Muscle of leg (tissue), 11 donors: ENCODE results near the gene PGM1. TPM values are rescaled to one million over a fixed set of nuclear protein-coding genes. Genes with fewer than 3 reads are reported as not detected.

Source experiments
- DNase-seq: peaks from one replicate; pipeline ENCODE4 v3.0.0; 2013
- H3K27ac ChIP-seq: one replicate; pipeline ENCODE4 v1.5.1; 2013; ENCODE audit warnings: mild to moderate bottlenecking, low read length, control low read depth
- H3K27me3 ChIP-seq: one replicate; pipeline ENCODE4 v1.6.1; 2013; ENCODE audit warnings: low read length; ENCODE audit not compliant: control insufficient read depth, insufficient read depth
- H3K36me3 ChIP-seq: one replicate; pipeline ENCODE4 v1.6.1; 2013; ENCODE audit warnings: low read length; ENCODE audit not compliant: control insufficient read depth, insufficient read depth
- H3K4me1 ChIP-seq: one replicate; pipeline ENCODE4 v1.6.1; 2013; ENCODE audit warnings: low read length; ENCODE audit not compliant: control insufficient read depth, insufficient read depth
- H3K4me3 ChIP-seq: one replicate; pipeline ENCODE4 v1.5.1; 2013; ENCODE audit warnings: low read length, control low read depth
- H3K9me3 ChIP-seq: replicated peaks from 2 replicates; pipeline ENCODE4 v1.6.1; 2013; ENCODE audit warnings: low read depth, low read length; ENCODE audit not compliant: control insufficient read depth
- WGBS: methylation state at CpG from one replicate; pipeline ENCODE4 v1.1.5; 2013; ENCODE audit warnings: missing lambda C conversion rate; ENCODE audit not compliant: insufficient coverage; 5-methylcytosine and 5-hydroxymethylcytosine counted together
- polyA plus RNA-seq, 8 donors: library from polyadenylated mRNA; unstranded; fragments of 120-200 nt; gene quantifications; one replicate each; pipeline versions ENCODE4 v1.2.1 to v1.2.3, GENCODE V29; 2013; ENCODE audit warnings: inconsistent platforms in 1 of 8, low replicate concordance in 1 of 8; ENCODE audit not compliant: insufficient read length in 8 of 8, insufficient read depth in 1 of 8
- total RNA-seq: library from RNA; stranded (reverse); fragments of 120-200 nt; gene quantifications from one replicate; pipeline ENCODE4 v1.2.4, GENCODE V29; 2013

PGM1 gene
- total and polyA plus RNA-seq, 9 donors = 49.7 to 68.5 (median 59.4) TPM

GRCh38 chr1:63599799-63600198, 6.6 kb downstream of the PGM1 start:
- no peak overlapping the region for H3K27ac ChIP-seq
- no peak overlapping the region for H3K4me3 ChIP-seq
- H3K36me3 ChIP-seq = no peaks in the 10 kb centered on the region
- no peaks in the 10 kb centered on the region for H3K4me1 ChIP-seq
- 92% methylated on average over 2 of the region's 5 CpGs for whole genome bisulfite sequencing
- H3K27me3 ChIP-seq = no peaks in the 10 kb centered on the region
- DNase-seq = no peak
- no peaks in the 10 kb centered on the region for H3K9me3 ChIP-seq

- Histone ChIP-seq H3K27me3 (no peaks in the 10 kb centered on the region), H3K9me3 (no peaks in the 10 kb centered on the region), H3K4me3 (no peak overlapping the region), H3K4me1 (no peaks in the 10 kb centered on the region), H3K36me3 (no peaks in the 10 kb centered on the region), H3K27ac (no peak overlapping the region)
- DNase-seq = no peak
- 66% methylated on average over 2 of the region's 5 CpGs for WGBS
These were observed 7.0 kb downstream of the PGM1 start for GRCh38 chr1:63600248-63600647.

- H3K4me1 ChIP-seq = no peaks in the 10 kb centered on the region
These were observed 7.8 kb downstream of the PGM1 start for GRCh38 chr1:63601061-63601460.

GRCh38 chr1:63601463-63601862, 8.3 kb downstream of the PGM1 start:
- Histone ChIP-seq H3K9me3 (no peaks in the 10 kb centered on the region), H3K27me3 (no peaks in the 10 kb centered on the region), H3K4me1 (no peaks in the 10 kb centered on the region), H3K27ac (no peak overlapping the region), H3K4me3 (no peak overlapping the region), H3K36me3 (no peaks in the 10 kb centered on the region)
- no peak for DNase-seq
- WGBS = 69% methylated on average over 2 of the region's 4 CpGs

More at GRCh38 chr1:63601061-63601460, 7.8 kb downstream of the PGM1 start:
- H3K9me3 ChIP-seq = no peaks in the 10 kb centered on the region
- no peak overlapping the region for H3K4me3 ChIP-seq
- H3K27me3 ChIP-seq = no peaks in the 10 kb centered on the region
- no peaks in the 10 kb centered on the region for H3K36me3 ChIP-seq
- no peak overlapping the region for H3K27ac ChIP-seq
- no peak for DNase-seq
- 90% methylated on average over 3 of the region's 3 CpGs for WGBS

GRCh38 chr1:63601912-63602311, 8.7 kb downstream of the PGM1 start:
- Histone ChIP-seq H3K4me1 (no peaks in the 10 kb centered on the region), H3K36me3 (no peaks in the 10 kb centered on the region), H3K27me3 (no peaks in the 10 kb centered on the region), H3K4me3 (no peak overlapping the region), H3K9me3 (no peaks in the 10 kb centered on the region), H3K27ac (no peak overlapping the region)
- no peak for DNase-seq
- no CpG with 5 or more reads among the region's 1 CpG for WGBS

- H3K4me1 ChIP-seq = no peaks in the 10 kb centered on the region
- H3K27ac ChIP-seq = no peak overlapping the region
- DNase-seq = no peak
- no peaks in the 10 kb centered on the region for H3K27me3 ChIP-seq
- H3K4me3 ChIP-seq = no peak overlapping the region
- H3K9me3 ChIP-seq = no peaks in the 10 kb centered on the region
- WGBS = 68% methylated on average over 5 of the region's 5 CpGs
- H3K36me3 ChIP-seq = no peaks in the 10 kb centered on the region
These were observed 9.4 kb downstream of the PGM1 start for GRCh38 chr1:63602629-63603028.

GRCh38 chr1:63603810-63604209, 10.6 kb downstream of the PGM1 start:
- DNase-seq = no peak
- H3K9me3 ChIP-seq = no peaks in the 10 kb centered on the region
- H3K36me3 ChIP-seq = no peaks in the 10 kb centered on the region
- no peak overlapping the region for H3K4me3 ChIP-seq
- H3K27me3 ChIP-seq = no peaks in the 10 kb centered on the region
- 75% methylated on average over 2 of the region's 3 CpGs for WGBS
- no peak overlapping the region for H3K27ac ChIP-seq
- no peaks in the 10 kb centered on the region for H3K4me1 ChIP-seq

GRCh38 chr1:63607322-63607721, 14.1 kb downstream of the PGM1 start:
- WGBS = 100% methylated on average over 4 of the region's 7 CpGs
- no peak for DNase-seq
- Histone ChIP-seq H3K9me3 (no peaks in the 10 kb centered on the region), H3K36me3 (no peaks in the 10 kb centered on the region), H3K4me3 (no peak overlapping the region), H3K27me3 (no peaks in the 10 kb centered on the region), H3K27ac (no peak overlapping the region), H3K4me1 (peaks cover 3% of the 10 kb centered on the region)

- no peak for DNase-seq
- H3K9me3 ChIP-seq = no peaks in the 10 kb centered on the region
- no peak overlapping the region for H3K27ac ChIP-seq
- H3K27me3 ChIP-seq = no peaks in the 10 kb centered on the region
- H3K4me3 ChIP-seq = no peak overlapping the region
- H3K36me3 ChIP-seq = no peaks in the 10 kb centered on the region
- no CpG with 5 or more reads among the region's 3 CpGs for WGBS
- H3K4me1 ChIP-seq = peaks cover 3% of the 10 kb centered on the region
These were observed 18.0 kb downstream of the PGM1 start for GRCh38 chr1:63611231-63611630.

- Histone ChIP-seq H3K27ac (no peak overlapping the region), H3K36me3 (no peaks in the 10 kb centered on the region), H3K4me1 (peaks cover 9% of the 10 kb centered on the region), H3K9me3 (no peaks in the 10 kb centered on the region), H3K27me3 (no peaks in the 10 kb centered on the region), H3K4me3 (no peak overlapping the region)
- no peak for DNase-seq
- WGBS = 94% methylated on average over 1 of the region's 4 CpGs
These were observed 19.4 kb downstream of the PGM1 start for GRCh38 chr1:63612564-63612963.

- H3K36me3 ChIP-seq = no peaks in the 10 kb centered on the region
- no peak overlapping the region for H3K27ac ChIP-seq
- DNase-seq = no peak
- H3K4me3 ChIP-seq = no peak overlapping the region
- no peaks in the 10 kb centered on the region for H3K27me3 ChIP-seq
- H3K4me1 ChIP-seq = peaks cover 9% of the 10 kb centered on the region
- H3K9me3 ChIP-seq = no peaks in the 10 kb centered on the region
These were observed 19.8 kb downstream of the PGM1 start for GRCh38 chr1:63612971-63613370.
